ENCODE results near the gene HERPUD1. TPM values are rescaled to one million over a fixed set of nuclear protein-coding genes. Genes with fewer than 3 reads are reported as not detected.

Gene HERPUD1
- total and polyA plus RNA-seq, 2 experiments from 2014 or later = 40.5 to 116 TPM

GRCh38 chr16:56927471-56927870 is 4.5 kb upstream of the HERPUD1 start:
- no peak overlapping the region for H3K27ac ChIP-seq
- H3K36me3 ChIP-seq = no peaks in the 10 kb centered on the region
- no peaks in the 10 kb centered on the region for H3K27me3 ChIP-seq
- no peak overlapping the region for H3K4me3 ChIP-seq
- DNase-seq (ENCODE audit: low read depth in 1 of 2, low spot score in 1 of 2) = no peak
- no peak for TF ChIP-seq CTCF (IDR thresholded peaks at IDR 0.05; ENCODE audit: low read depth, low read length)
- H3K4me1 ChIP-seq (ENCODE audit: low read depth) = no peaks in the 10 kb centered on the region
- no peaks in the 10 kb centered on the region for H3K9me3 ChIP-seq (ENCODE audit: low read depth)

- Histone ChIP-seq H3K27me3 (no peaks in the 10 kb centered on the region), H3K27ac (no peak overlapping the region), H3K4me1 (ENCODE audit: low read depth) (peaks cover 13% of the 10 kb centered on the region), H3K9me3 (ENCODE audit: low read depth) (no peaks in the 10 kb centered on the region), H3K36me3 (no peaks in the 10 kb centered on the region), H3K4me3 (no peak overlapping the region)
- no peak for DNase-seq (ENCODE audit: low read depth in 1 of 2, low spot score in 1 of 2)
- no peak for TF ChIP-seq CTCF (IDR thresholded peaks at IDR 0.05; ENCODE audit: low read depth, low read length)
Observed at GRCh38 chr16:56929639-56930038, 2.3 kb upstream of the HERPUD1 start.

- DNase-seq (ENCODE audit: low read depth in 1 of 2, low spot score in 1 of 2) = no peak
- Histone ChIP-seq H3K27ac (peak overlapping the region; percentile 2), H3K27me3 (no peaks in the 10 kb centered on the region)
Observed at GRCh38 chr16:56930486-56931270, 1.3 kb upstream of the HERPUD1 start.

GRCh38 chr16:56931271-56931891 is 561 bp upstream of the HERPUD1 start:
- peak overlapping the region; percentile 2 for H3K4me3 ChIP-seq
- TF ChIP-seq CTCF (IDR thresholded peaks at IDR 0.05; ENCODE audit: low read depth, low read length) = no peak
- H3K4me1 ChIP-seq (ENCODE audit: low read depth) = peaks cover 13% of the 10 kb centered on the region
- no peaks in the 10 kb centered on the region for H3K27me3 ChIP-seq
- no peak for DNase-seq (ENCODE audit: low read depth in 1 of 2, low spot score in 1 of 2)
- peak overlapping the region; percentile 97 for H3K27ac ChIP-seq
- peaks cover 17% of the 10 kb centered on the region for H3K36me3 ChIP-seq
- H3K9me3 ChIP-seq (ENCODE audit: low read depth) = no peaks in the 10 kb centered on the region

More at GRCh38 chr16:56930486-56931270, 1.3 kb upstream of the HERPUD1 start:
- no peak overlapping the region for H3K4me3 ChIP-seq
- H3K4me1 ChIP-seq (ENCODE audit: low read depth) = peaks cover 13% of the 10 kb centered on the region
- no peaks in the 10 kb centered on the region for H3K9me3 ChIP-seq (ENCODE audit: low read depth)
- peaks cover 10% of the 10 kb centered on the region for H3K36me3 ChIP-seq
- TF ChIP-seq CTCF (IDR thresholded peaks at IDR 0.05; ENCODE audit: low read depth, low read length) = no peak

GRCh38 chr16:56932721-56933619 is 1.0 kb downstream of the HERPUD1 start:
- no peak for TF ChIP-seq CTCF (IDR thresholded peaks at IDR 0.05; ENCODE audit: low read depth, low read length)
- peak; percentile 70 to 81 for DNase-seq (ENCODE audit: low read depth in 1 of 2, low spot score in 1 of 2)
- no peaks in the 10 kb centered on the region for H3K9me3 ChIP-seq (ENCODE audit: low read depth)
- H3K4me3 ChIP-seq = peak overlapping the region; percentile 85
- peak overlapping the region; percentile 97 for H3K27ac ChIP-seq
- H3K36me3 ChIP-seq = peaks cover 32% of the 10 kb centered on the region
- H3K27me3 ChIP-seq = no peaks in the 10 kb centered on the region
- peaks cover 13% of the 10 kb centered on the region for H3K4me1 ChIP-seq (ENCODE audit: low read depth)

Measured in cardiac muscle cell (in vitro differentiated cells and primary cell).